GM21423 (cell line): ENCODE results near the gene MAGI3.
"Not testable (repeated sequence)": the region's sequence is repeated elsewhere in the genome, so short reads cannot be mapped to it uniquely, and the experiment has no call there.

Source experiments
- ATAC-seq: cut with Tn5 transposase; IDR thresholded peaks from one replicate; pipeline ENCODE4 v1.9.1; 2021; ENCODE audit warnings: mild to moderate bottlenecking, moderate library complexity; ENCODE audit not compliant: unreplicated experiment

MAGI3 gene

GRCh38 chr1:113557187-113557586, 166.9 kb downstream of the MAGI3 start:
- no peak for ATAC-seq

GRCh38 chr1:113565621-113566020, 175.3 kb downstream of the MAGI3 start:
- ATAC-seq = no peak

GRCh38 chr1:113567427-113567826, 177.1 kb downstream of the MAGI3 start:
- no peak for ATAC-seq

- not testable (repeated sequence) for ATAC-seq
Measured at GRCh38 chr1:113575744-113576260, 185.5 kb downstream of the MAGI3 start.

- no peak for ATAC-seq
Measured at GRCh38 chr1:113576271-113576670, 186.0 kb downstream of the MAGI3 start.

- no peak for ATAC-seq
Measured at GRCh38 chr1:113579256-113580018, 189.1 kb downstream of the MAGI3 start.

- no peak for ATAC-seq
Measured at GRCh38 chr1:113581323-113581722, 191.0 kb downstream of the MAGI3 start.

GRCh38 chr1:113582084-113582483, 191.8 kb downstream of the MAGI3 start:
- ATAC-seq = no peak

- no peak for ATAC-seq
Measured at GRCh38 chr1:113587475-113587874, 197.2 kb downstream of the MAGI3 start.

- ATAC-seq = no peak
Measured at GRCh38 chr1:113592230-113592629, 201.9 kb downstream of the MAGI3 start.

GRCh38 chr1:113593550-113594297, 203.4 kb downstream of the MAGI3 start:
- ATAC-seq = no peak

- not testable (repeated sequence) for ATAC-seq
Measured at GRCh38 chr1:113604466-113604865, 214.2 kb downstream of the MAGI3 start.

- ATAC-seq = no peak
Measured at GRCh38 chr1:113605146-113605545, 214.8 kb downstream of the MAGI3 start.

- ATAC-seq = no peak
Measured at GRCh38 chr1:113608399-113608798, 218.1 kb downstream of the MAGI3 start.

- ATAC-seq = no peak
Measured at GRCh38 chr1:113610372-113610771, 220.1 kb downstream of the MAGI3 start.

GRCh38 chr1:113615425-113615824, 225.1 kb downstream of the MAGI3 start:
- ATAC-seq = no peak

- no peak for ATAC-seq
Measured at GRCh38 chr1:113616156-113616555, 225.8 kb downstream of the MAGI3 start.

GRCh38 chr1:113617438-113618141, 227.3 kb downstream of the MAGI3 start:
- ATAC-seq = no peak

- no peak for ATAC-seq
Measured at GRCh38 chr1:113628997-113629396, 238.7 kb downstream of the MAGI3 start.

- no peak for ATAC-seq
Measured at GRCh38 chr1:113630340-113631327, 240.3 kb downstream of the MAGI3 start.
